IPS DF 6.9 (cell line): Measurements from ENCODE around the gene ARL15.

Experiments
- DNase-seq: peaks from one replicate; pipeline ENCODE4 v3.0.0-alpha.2; 2013; ENCODE audit warnings: low read depth, low spot score
- H3K27ac ChIP-seq: one replicate; pipeline ENCODE4 v1.5.1; 2013; ENCODE audit warnings: low read length, control low read depth
- H3K27me3 ChIP-seq: 2 replicates; pipeline ENCODE4 v1.6.1; 2013; ENCODE audit warnings: mild to moderate bottlenecking, low read length; ENCODE audit not compliant: control insufficient read depth, insufficient read depth
- H3K36me3 ChIP-seq: 2 replicates; pipeline ENCODE4 v1.6.1; 2013; ENCODE audit warnings: low read length; ENCODE audit not compliant: control insufficient read depth, insufficient read depth
- H3K4me1 ChIP-seq: 2 replicates; pipeline ENCODE4 v1.6.1; 2013; ENCODE audit warnings: low read length; ENCODE audit not compliant: control insufficient read depth, insufficient read depth
- H3K4me3 ChIP-seq: 2 replicates; pipeline ENCODE4 v1.5.1; 2013; ENCODE audit warnings: mild to moderate bottlenecking, low read length
- H3K9me3 ChIP-seq: 2 replicates; pipeline ENCODE4 v1.6.1; 2013; ENCODE audit warnings: low read length, inconsistent platforms; ENCODE audit not compliant: control insufficient read depth, insufficient read depth
- WGBS: extraction: QIAGEN DNeasy Blood & Tissue Kit; methylation state at CpG from one replicate; pipeline ENCODE4 v1.1.7; 2013; ENCODE audit warnings: mixed read lengths, missing lambda C conversion rate; ENCODE audit not compliant: insufficient read length, insufficient coverage; 5-methylcytosine and 5-hydroxymethylcytosine counted together

The ARL15 gene

DNA sequence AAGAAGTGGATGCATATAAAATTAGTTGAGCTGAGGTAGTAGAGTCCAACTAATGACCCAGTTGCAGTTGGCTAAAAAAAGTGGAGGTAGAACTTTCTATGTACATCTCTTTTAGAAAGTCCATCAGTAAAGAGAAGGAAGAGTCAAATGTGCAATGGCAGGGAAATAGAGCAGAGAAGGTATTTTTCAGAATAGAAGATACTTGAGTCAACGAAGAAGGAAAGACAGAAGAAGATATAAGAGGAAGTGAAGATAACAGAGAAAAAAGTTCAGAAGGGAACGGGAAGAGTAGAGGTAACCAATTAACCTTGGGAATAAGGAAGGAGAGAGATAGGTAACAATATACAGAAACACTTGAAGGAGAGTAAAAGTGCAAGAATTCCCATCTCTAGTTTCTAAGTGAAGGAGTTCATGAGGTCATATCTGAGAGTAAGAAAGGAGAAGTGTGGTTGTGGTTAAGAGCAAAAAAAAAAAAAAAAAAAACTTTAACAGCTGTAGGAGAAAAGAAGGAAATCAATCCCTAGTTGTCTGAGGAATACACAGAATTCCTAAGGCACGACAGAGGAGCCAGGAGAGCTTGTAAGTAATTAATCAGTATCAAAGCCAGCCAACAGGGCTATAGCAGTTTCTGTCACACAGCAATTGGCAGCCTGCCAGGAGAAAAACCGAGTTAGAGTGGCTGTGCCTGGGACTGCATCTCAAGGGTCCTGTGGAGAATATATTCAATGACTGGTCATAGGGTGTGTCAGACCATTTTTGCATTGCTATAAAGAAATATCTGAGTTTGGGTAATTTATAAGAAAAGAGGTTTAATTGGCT lies 61.0 kb downstream of the ARL15 start:
- no peaks in the 10 kb centered on the region for H3K36me3 ChIP-seq
- 100% methylated on average over 1 of the region's 4 CpGs for WGBS
- no peak overlapping the region for H3K4me3 ChIP-seq
- H3K9me3 ChIP-seq = no peaks in the 10 kb centered on the region
- no peaks in the 10 kb centered on the region for H3K4me1 ChIP-seq
- no peaks in the 10 kb centered on the region for H3K27me3 ChIP-seq
- no peak overlapping the region for H3K27ac ChIP-seq
- DNase-seq = no peak

DNA sequence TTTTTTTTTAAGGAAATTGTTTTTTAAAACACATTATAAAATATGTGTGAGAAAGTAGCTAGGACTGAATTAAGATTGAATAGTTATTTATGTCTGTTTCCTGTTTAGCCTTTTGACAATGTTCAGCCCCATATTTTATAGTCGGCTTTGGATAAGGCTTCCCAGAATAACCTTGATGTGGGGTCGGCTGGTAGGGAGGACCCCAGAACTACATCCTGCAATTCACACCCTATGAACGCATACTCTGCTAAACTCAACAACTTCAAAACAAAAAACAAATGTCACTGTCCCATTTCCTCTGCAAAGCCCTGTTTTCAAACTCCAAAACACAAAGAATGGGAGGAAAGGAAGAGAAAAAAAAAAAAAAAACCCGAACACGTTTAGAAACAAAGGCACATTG lies 63.1 kb downstream of the ARL15 start:
- Histone ChIP-seq H3K9me3 (no peaks in the 10 kb centered on the region), H3K4me3 (no peak overlapping the region), H3K4me1 (no peaks in the 10 kb centered on the region), H3K36me3 (no peaks in the 10 kb centered on the region), H3K27me3 (no peaks in the 10 kb centered on the region), H3K27ac (no peak overlapping the region)
- no CpG with 5 or more reads among the region's 5 CpGs for WGBS
- no peak for DNase-seq

DNA sequence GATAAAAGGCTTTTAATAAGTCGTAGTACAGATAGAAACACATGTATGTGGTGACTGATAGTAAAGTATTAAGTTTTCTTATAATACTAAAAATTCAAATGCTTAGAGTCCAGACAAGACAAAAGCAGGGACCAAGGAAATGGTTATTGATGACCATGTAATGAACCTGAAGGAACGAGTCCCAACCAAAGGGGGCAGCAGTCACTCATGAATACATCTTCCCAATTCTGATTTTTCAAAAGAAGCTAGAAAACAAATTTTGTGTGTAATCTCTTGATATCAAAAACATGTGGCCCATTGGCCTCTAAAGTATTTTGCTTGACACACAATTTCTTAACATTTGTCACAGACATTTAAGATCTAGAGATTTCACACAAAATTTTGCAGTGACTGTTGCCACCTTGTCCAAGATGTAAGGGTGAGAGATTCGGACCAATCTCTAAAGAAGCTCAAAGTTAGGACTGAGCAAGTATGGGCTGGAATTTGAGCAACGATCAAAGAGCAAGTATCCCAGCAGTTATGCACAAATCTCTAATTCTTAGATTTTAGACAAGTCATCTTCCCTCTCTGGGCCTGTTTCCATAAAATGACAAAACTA lies 66.8 kb downstream of the ARL15 start:
- no CpG with 5 or more reads among the region's 4 CpGs for WGBS
- Histone ChIP-seq H3K9me3 (no peaks in the 10 kb centered on the region), H3K27me3 (no peaks in the 10 kb centered on the region), H3K4me3 (no peak overlapping the region), H3K36me3 (no peaks in the 10 kb centered on the region), H3K4me1 (no peaks in the 10 kb centered on the region), H3K27ac (no peak overlapping the region)
- no peak for DNase-seq

DNA sequence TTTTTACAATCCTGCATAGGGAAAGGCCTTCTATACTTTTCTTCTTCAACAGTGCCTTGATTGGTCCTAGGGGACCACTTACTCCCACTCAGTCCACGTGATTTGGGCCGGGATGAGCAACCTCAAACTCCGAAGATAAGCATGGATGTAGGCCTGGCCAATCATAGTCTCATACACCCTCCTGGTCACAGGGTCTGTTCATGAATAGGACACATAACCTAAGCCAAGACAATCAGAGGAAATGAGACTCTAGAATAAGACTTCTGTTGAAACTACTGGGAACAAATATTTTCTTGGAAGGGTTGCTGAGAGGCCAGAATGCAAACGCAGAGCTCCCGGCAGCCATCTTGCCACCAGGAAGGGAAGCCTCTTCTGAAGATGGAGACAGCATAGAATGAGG lies 68.1 kb downstream of the ARL15 start:
- WGBS = no CpG with 5 or more reads among the region's 5 CpGs
- Histone ChIP-seq H3K9me3 (no peaks in the 10 kb centered on the region), H3K27ac (no peak overlapping the region), H3K4me3 (no peak overlapping the region), H3K27me3 (no peaks in the 10 kb centered on the region), H3K4me1 (no peaks in the 10 kb centered on the region), H3K36me3 (no peaks in the 10 kb centered on the region)
- no peak for DNase-seq

DNA sequence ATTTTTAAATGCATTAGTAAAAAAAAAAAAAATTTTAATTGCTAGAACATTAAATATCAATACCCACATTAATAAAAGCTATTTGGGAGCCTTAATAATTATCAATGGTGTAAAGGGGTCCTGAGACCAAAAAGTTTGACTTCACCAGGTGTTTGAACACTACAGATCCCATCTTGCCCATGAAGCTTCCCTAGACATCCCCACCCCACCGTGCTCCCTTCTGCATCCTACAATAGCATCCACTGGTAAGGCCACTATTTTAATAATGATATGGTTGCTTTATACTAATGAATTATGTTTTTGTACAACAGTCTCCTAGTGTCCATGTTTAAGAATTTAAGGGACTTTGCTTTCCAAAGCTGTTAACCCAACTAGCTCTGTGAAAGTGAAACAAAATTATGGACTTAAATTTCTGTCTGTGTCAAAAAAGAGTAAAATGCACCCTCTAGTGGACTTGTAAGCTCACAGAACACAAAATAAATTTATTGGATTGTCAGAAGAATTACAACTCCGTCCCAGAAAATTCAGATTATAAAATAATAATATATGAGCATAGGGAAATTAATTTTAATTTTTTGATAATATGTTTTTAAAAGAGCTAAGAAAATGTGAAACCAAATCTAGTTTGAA lies 76.0 kb downstream of the ARL15 start:
- H3K27ac ChIP-seq = no peak overlapping the region
- H3K4me3 ChIP-seq = no peak overlapping the region
- H3K4me1 ChIP-seq = no peaks in the 10 kb centered on the region
- no peaks in the 10 kb centered on the region for H3K27me3 ChIP-seq
- DNase-seq = no peak
- no peaks in the 10 kb centered on the region for H3K36me3 ChIP-seq
- no CpG with 5 or more reads among the region's 2 CpGs for WGBS
- H3K9me3 ChIP-seq = no peaks in the 10 kb centered on the region

DNA sequence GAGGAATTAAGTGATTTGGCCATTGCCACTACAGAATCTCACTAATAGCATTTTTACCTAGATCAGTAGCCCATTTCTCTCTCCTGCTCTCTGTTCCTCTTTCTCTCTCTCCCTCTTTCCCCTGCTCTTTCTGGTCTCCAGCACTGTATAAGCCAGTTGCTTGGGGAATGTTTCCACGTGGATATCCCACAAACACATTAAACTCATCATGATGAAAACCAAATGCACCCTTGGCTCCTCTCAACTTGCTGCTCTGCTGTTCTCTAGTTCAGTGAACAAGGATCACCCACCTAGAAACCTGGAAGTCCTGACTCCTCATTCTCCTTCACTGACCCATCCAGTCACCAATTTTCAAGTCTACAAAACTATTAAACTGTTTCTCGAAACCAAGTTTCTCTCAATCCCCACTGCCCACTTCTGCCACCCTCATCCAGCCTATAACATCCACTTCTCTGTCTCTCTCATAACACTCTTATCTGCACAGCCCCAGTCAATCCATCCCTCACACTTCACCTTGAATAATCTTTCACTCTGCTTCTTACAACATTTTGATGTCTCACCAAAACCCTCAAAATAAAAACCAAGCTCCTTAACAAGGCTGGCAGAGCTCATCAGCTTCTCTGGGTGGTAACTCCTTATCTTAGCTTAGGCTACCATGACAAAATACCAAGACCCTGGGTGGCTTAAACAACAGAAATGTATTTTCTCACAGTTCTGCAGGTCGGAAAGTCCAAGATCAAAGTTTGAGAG lies 79.3 kb downstream of the ARL15 start:
- Histone ChIP-seq H3K27me3 (no peaks in the 10 kb centered on the region), H3K36me3 (no peaks in the 10 kb centered on the region), H3K4me3 (no peak overlapping the region), H3K4me1 (no peaks in the 10 kb centered on the region), H3K27ac (no peak overlapping the region), H3K9me3 (no peaks in the 10 kb centered on the region)
- no peak for DNase-seq
- no CpG with 5 or more reads among the region's 3 CpGs for WGBS

DNA sequence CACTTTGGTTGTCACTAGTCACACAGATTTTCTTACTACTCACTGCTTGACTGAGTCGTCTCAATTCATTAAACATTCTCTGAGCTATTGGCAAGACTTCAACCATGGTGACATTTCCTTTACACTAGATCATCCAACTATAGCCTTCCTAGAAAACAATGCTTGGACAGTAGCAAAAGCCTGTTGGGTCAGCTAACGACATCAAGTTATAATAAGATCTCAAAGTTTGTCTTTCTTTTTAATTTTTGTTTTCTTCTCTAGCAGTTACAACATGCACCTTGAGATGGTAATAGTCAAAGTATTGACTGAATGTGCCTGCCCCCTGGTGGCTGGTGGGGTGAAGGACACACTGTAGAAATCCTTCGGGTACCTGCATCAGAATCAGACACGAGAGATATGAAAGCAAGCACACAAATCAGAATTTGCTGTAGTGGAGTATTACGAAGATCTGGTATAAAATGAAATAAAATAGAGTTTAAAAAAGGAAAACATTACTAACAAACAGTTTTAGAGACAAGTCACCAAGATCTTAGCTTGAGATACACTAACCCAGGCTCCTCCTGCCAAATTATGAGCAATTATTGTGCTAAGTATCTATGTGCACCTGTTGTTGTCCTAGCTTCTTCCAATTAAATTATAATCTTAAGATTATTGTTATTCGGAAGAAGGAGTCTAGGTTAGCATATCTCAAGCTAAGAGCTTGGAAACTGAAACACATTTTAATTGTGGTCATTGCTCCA lies 81.2 kb downstream of the ARL15 start:
- Histone ChIP-seq H3K9me3 (no peaks in the 10 kb centered on the region; the same call in 1 of the 2 replicates), H3K4me3 (no peak overlapping the region), H3K27ac (no peak overlapping the region), H3K4me1 (no peaks in the 10 kb centered on the region), H3K27me3 (no peaks in the 10 kb centered on the region), H3K36me3 (no peaks in the 10 kb centered on the region)
- DNase-seq = no peak
- no CpG with 5 or more reads among the region's 6 CpGs for whole genome bisulfite sequencing

DNA sequence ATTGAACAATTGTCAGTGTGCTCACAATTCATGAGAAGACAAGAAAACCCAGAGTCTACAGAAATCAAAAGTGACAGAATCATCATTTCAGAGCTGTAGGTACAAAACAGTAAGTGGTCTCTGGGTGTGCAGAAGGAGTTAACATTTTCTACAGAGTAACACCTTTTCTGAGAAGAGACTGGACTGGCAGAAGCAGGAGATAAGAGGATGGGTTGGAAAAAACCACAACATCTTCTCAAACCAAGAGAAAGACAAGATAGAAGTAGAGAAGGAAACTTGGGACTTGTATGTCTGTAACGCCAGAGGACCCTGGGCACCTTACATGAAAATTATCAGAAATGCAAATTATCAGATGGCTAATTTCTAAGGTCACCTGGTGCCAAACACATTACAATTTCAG lies 82.6 kb downstream of the ARL15 start:
- WGBS = no CpG with 5 or more reads among the region's 1 CpG
- no peaks in the 10 kb centered on the region for H3K4me1 ChIP-seq

DNA sequence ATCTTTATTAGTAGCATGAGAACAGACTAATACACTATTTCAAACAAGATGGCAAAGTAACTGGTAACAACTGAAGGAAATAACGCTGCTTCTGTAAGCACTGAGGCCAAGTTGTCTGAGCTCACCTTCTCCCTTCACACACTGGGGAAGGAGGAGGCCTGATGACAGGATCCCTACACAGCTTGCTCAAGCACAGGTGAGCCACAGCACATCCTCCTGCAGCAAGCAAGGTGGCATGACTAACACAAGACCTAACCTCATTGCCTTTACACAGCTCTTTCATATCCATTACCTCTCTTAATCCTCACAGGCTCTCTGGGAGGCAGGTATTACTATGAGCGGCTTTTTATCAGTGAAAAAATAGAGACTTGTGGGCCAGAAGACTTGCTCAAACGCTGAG lies 83.3 kb downstream of the ARL15 start:
- H3K4me1 ChIP-seq = no peaks in the 10 kb centered on the region; the same call in 1 of the 2 replicates
- no peaks in the 10 kb centered on the region for H3K27me3 ChIP-seq
- H3K4me3 ChIP-seq = no peak overlapping the region
- H3K9me3 ChIP-seq = no peaks in the 10 kb centered on the region; the same call in 1 of the 2 replicates
- no CpG with 5 or more reads among the region's 3 CpGs for WGBS
- no peak overlapping the region for H3K27ac ChIP-seq
- H3K36me3 ChIP-seq = no peaks in the 10 kb centered on the region
- DNase-seq = no peak

More for the DNA sequence above, 82.6 kb downstream of the ARL15 start:
- DNase-seq = no peak
- H3K36me3 ChIP-seq = no peaks in the 10 kb centered on the region
- no peak overlapping the region for H3K4me3 ChIP-seq
- H3K27me3 ChIP-seq = no peaks in the 10 kb centered on the region
- no peak overlapping the region for H3K27ac ChIP-seq
- no peaks in the 10 kb centered on the region; the same call in 1 of the 2 replicates for H3K9me3 ChIP-seq

DNA sequence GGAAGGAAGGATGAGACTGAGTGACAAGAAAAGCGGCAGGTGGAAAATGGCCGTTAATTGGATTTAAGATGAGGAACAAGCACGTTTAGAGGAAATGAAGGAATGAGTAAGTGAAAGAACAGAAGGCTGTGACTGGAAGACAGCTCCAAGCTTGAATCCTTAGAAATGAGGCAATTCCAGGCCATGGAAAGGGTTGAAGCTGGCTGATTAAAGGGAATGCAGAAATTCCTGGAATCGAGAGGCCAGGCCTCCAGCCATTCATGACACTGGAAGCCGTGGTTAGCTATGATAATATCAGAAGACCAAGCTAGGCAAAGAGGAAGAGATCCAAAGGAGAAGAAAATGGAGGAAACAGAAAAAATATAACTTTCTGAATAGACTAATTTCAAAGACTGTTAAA lies 84.2 kb downstream of the ARL15 start:
- no peaks in the 10 kb centered on the region for H3K27me3 ChIP-seq
- H3K36me3 ChIP-seq = no peaks in the 10 kb centered on the region
- WGBS = 100% methylated on average over 3 of the region's 5 CpGs
- no peaks in the 10 kb centered on the region; the same call in 1 of the 2 replicates for H3K9me3 ChIP-seq
- H3K27ac ChIP-seq = no peak overlapping the region
- H3K4me3 ChIP-seq = no peak overlapping the region
- no peak for DNase-seq
- H3K4me1 ChIP-seq = peaks cover 2% of the 10 kb centered on the region; the same call in 1 of the 2 replicates
